ENCODE measurements around the gene FOXJ3.
A peak's percentile ranks its signal among the peaks of the same experiment; 100 is the strongest.

Gene FOXJ3

DNA sequence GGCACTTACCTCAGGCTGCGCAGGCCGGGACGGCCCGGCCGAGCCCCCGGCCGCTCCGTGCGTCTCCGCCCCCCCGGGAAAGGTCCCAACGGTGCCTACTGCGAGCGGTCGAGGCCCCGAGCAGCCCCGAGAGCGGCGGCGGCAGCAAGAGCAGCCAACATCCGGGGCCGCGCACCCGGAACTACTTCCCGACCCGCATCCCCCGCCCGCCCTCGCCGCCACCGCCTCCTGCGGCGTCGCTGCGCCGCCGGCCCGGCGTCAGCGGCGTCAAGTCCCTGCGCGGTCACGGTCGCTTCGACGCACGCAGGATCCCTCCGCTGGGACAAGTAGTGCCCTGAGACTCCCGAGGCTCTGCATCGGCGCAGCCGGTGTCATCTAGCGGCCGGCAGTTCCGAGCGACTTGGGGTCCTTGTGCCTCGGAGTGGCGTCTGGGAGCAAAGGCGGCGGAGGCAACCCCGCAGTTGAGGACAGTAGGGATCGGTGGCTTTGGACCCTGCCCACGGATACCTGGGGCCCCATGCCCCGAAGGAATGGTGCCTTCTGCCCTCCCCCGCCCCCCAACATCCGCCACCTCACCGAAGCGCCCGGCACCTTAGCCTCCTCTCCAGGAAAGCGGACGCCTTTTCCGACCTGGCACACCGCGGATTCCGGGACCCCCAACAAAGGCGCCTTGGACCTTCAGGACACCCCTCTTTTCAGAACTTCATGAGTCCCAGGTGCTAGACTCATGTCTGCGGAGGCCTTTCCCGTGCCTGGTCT, at the start of gene FOXJ3:
TSS of gene FOXJ3 (minus strand) at position 186 of the 759 bp plus-strand sequence. CDS start 24,142 bp downstream, outside the sequence.
- DNase-seq (ENCODE audit: low read depth in 2 of 2), result peak; percentile 87 to 93

DNA sequence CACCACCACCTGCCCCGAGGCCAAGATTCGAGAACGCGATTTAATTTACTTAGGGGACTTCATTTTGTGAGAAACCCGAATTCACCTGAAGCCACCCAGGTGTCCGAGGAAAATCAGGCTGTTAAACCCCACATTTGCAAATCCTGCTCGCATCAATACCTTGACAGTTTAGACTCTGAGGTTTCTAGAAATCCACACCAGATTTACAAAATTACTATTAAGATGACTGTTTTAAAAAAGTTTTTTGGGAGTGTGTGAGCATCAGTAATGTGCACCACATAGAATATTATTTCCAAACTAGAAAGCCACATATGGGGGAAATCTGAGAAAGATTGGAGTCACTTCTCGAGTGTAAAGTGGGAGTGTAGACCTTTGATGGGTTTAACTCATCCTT, 46.2 kb upstream of the FOXJ3 start:
- no peak for DNase-seq (ENCODE audit: low read depth in 2 of 2)

DNA sequence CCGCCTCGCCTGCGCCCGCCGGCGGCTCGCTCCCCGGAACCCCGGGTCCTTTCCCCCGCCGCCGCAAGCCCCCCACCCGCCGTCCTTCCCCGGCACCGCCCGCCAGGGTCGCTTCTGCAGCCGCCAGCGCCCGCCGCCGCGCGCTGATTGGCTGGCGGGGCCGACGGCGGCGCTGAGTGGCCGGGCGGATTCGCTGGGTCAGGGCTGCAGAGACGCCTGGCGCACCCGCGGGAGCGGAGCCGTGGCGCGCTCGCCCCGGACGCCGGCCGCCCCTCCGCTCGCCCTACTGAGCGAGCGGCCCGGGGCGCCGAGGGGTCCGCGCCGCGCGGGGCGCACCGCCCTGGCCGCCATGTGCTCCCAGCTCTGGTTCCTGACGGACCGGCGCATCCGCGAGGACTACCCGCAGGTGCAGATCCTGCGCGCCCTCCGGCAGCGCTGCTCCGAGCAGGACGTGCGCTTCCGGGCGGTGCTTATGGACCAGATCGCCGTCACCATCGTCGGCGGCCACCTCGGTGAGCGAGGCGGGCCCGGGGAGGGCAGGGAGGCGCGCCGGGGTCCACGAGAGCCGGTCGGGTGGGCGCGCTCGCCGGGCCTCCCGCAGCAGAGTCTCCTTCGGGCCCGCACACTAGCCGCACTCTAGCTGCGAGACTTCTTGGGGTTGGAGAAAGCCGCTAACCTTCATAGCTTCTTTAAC, 45.7 kb upstream of the FOXJ3 start, which contains the start of gene RIMKLA:
TSS of gene RIMKLA (plus strand) at position 207 of the 694 bp plus-strand sequence. CDS start at position 350, 143 bp downstream.
- DNase-seq (ENCODE audit: low read depth in 2 of 2), result peak; percentile 13 to 28

DNA sequence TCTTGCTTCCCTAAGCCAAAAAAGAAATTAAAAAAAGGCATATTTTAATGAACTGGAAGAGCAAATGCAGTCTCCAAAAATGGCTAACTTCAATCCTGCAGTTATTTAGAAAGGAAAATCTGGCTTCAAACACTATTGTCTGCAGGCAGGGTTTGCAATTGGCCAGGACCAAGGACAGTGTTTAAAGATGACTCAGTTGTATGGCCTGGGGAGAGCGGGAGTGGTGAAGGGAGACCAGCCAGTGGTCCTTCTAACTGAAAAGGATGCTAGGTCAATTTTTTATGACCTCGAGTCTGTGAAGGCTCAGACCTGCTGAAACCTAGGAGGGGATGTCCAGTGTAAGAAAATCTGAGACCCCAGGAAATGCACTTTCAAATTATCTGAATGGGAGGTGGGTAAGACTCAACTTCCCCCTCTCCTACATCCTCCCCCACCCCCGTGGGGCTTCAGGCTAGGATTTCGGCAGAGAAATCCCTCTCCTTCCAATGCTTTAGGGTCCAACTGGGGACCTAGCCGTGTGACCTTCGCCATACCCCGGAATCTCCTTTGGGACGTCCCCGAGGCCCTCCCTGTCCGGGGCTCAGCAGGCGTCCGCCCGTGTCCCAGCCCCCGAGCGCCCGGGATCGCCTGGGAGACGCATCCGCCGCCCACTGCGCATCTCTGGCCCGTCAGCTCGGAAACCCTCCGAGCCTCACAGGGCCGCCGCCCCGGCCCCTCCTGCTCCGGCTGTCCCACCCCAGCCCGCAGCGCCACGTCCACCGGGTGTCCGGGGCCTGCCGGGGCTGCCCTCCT, 45.0 kb upstream of the FOXJ3 start:
- DNase-seq (ENCODE audit: low read depth in 2 of 2), result peak in 1 of 2 donors; percentile 6

DNA sequence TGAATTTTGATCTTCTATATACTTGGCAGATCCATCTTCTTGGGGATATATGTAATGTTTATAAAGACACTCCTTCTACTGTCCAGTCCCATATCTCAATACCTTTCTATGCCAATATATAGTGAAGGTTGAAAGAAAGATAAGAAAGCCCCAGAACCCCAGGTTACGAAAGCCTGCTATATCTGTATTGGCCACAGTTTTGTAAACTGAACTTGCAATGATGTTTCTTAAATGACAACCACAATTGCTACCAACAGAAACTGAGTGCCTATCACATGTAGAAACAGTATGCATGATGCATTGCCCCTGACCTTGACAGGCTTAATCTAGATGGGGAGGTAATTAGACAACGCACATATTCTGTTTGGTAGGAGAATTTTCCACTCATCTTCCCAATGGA, 37.8 kb upstream of the FOXJ3 start:
- no peak for DNase-seq (ENCODE audit: low read depth in 2 of 2)

DNA sequence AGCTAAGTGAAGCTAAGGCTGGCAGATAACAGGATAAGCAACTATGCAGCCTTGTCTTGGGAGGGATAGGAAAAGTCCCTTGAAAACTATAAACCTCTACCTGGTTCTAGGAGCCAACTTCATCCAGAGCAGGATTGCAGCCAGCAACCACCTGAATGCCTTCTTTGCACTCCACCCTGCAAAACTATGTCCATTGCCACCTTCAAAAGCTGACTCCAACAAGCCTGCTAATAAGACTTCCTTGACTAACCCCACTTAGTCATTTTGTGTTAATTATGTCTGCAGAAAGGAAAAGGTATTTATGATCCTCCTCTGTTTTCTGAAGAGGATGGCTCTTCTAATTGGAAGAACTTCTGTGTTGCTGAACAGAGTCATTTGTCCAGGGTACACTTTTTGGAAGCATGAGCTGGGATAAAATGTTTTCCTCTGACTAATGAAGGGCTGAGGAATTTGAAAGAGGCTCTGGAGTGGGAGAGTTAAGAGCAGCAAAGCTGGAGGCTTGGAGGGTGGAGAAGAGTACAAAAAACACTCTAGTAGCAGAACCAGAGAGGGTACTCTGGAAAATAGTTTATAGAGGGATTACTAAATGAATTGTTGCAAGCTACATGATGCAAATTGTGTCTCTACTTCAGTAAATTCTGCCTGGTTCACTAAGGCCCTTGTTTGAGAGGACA, 36.0 kb upstream of the FOXJ3 start:
- no peak for DNase-seq (ENCODE audit: low read depth in 2 of 2)

DNA sequence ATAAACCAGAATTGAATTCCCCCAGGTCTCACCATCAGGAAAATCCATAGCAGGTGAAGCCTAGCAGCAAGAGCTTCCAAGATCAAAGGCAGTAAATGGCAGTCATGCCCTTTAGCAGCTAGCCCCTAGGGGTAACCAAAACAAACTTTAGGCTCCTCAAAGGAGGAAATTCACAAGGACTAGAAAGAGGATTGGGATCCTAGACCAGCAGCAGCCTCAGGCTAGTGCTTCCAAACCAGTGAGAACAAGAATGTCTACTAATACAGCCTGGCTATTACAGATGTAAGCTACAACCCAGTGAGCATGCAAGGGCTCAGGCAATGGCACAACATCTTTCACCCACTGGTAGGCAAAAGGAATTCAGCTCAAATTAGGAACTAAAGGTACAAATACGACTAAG, 34.4 kb upstream of the FOXJ3 start:
- DNase-seq (ENCODE audit: low read depth in 2 of 2), result no peak

DNA sequence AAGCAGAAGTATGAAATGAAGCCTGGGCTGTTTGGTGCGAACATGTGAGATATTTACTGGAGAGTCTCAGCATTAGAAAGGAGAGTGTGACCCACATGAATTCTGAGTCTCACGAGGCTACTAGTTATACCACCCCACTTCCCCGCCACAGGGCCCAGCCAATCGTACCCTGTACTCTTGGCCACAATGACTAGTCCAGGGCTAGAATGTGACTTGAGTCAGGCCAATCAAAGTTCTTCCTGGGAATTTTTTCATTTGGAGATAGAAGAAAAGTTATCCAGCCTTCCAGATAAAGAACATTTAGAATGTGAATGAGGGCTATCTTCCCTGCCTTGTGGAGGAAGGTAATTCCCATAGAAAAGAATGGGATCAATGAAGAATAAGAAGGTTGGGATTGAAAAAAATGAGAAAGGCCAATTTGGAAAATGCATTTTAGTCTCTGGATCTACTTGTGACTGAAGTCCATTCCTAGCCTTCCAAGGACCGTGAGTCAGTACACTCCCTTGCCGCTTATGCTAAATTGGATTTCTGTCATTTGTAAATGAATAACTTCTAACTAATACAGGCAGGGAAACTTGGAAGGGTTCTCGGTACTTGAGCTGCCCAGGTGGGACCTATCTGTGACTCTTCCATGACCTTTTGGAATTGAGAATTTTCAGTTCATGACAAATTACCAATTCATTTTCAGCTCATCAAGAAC, 33.2 kb upstream of the FOXJ3 start:
- DNase-seq (ENCODE audit: low read depth in 2 of 2), result no peak

DNA sequence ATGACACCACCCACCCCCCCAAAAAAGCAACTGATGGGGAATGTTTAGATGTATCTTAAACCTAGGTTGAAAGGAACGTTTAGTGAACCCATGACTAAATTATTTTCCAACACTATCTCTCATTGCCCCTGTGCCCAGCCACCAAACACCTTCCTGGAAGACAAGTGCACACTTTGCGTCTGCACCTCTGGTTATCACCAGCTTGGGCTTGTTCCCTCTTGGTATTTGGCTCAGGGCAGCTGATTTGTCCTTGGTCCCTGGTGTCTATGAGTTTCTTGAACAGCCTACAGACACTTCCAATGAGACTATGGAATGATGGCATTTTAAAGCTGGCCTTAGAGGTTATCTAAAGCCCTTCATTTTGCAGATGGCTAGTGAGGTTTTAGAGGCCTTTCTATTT, 30.1 kb upstream of the FOXJ3 start:
- no peak for DNase-seq (ENCODE audit: low read depth in 2 of 2)

DNA sequence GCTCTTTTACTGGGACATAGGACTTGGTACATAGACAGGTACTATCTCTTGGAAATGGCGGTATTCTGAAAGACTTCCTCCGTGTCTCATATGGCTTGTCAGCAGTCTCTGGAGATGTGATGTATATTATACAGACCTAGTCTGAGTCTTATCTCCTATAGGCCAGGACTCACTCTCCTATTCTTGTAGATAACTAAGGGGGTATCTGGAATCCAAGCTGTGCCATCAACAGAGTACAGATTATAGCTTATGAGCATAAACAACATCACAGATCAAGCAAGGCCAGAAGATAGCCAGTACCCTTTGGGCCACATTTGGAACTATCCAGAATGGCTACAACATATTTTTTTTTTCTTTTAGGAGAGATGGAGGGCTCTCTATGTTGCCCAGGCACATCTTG, 29.5 kb upstream of the FOXJ3 start:
- no peak for DNase-seq (ENCODE audit: low read depth in 2 of 2)

DNA sequence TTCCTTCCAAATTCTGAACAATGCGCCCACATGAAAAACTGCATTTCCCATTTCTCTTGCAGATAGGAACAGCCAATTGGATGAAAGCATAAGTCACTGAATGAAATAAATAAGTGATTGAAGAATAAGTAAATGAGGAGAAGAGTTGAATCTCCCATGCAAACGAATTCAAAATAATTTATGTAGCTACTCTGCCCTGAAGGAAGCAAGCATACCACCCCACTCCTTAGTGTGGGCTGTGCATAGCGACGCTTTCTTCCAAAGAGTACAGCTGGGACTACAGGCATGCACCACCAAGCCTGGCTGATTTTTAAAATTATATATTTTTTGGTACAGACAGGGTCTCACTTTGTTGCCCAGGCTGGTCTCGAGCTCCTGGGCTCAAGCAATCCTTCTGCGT, 29.1 kb upstream of the FOXJ3 start:
- DNase-seq (ENCODE audit: low read depth in 2 of 2), result no peak

DNA sequence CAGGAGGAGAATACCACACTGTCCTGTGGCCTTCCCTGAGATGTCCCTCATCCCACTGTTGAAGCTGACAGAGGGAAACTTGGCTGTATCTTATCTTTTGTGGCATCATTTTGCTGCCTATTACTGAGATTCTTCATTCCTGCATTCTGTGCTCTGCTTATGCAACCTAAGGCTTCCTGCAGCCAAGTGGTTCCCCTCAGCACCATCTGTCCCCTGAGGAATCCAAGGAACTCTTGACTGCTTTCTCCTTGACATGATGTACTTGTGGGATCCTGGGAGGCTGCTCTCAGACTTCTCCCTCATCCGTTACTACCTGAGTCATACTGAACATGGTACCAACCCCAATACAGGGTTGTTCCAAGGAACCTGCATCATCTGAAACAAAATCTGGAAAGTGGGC, 24.4 kb upstream of the FOXJ3 start:
- DNase-seq (ENCODE audit: low read depth in 2 of 2), result no peak

DNA sequence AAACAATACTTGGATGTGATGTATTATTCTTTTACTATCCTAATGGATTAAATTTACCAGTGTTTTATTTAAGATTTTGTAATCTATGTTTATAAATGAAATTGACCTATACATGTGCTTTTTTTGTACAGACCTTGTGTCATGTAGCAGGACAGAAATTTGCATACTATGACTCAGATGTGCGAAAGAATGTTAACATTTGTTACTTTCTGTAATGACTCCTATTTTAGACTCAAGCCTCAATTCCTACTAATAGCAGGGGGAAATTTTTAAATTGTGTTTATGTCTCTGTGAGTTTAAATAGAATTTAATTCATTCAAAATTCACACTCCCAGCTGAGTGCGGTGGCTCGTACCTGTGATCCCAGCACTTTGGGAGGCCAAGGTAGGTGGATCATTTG, 23.8 kb upstream of the FOXJ3 start:
- DNase-seq (ENCODE audit: low read depth in 2 of 2), result no peak

DNA sequence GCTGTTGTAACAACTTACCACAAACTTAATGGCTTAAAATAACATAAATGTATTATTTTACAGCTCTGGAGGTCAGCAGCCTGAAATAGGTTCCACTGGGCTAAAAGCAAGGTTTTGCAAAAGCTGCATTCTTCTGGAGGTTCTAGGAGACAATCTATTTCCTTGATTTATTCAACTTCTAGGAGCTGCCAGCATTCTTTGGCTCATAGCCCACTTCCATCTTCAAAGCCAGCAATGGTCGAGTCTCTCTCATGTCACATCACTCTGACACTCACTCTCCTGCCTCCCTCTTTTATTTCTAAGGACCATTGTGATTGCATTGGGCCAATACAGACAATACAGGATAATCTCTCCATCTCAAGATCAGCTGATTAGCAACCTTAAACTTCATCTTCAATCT, 15.1 kb upstream of the FOXJ3 start:
- no peak for DNase-seq (ENCODE audit: low read depth in 2 of 2)

DNA sequence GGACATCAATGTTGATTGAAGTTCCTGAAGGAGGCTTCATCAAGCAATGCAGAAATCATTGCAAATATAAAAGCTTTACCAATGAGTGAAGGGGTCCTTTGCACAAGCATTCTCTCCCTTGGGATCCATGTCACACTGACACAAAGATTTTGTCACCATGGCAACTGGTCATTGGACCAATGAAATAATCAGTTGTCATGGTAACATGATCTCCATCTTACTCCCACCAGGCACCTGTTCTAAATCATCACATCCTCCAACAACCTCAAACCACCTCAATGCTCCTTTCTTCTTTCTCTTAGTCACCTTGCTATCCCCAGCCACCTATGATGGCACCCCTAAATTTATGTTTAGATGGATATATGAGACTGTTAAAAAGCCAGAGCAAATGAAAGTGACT, 13.5 kb upstream of the FOXJ3 start:
- DNase-seq (ENCODE audit: low read depth in 2 of 2), result no peak

DNA sequence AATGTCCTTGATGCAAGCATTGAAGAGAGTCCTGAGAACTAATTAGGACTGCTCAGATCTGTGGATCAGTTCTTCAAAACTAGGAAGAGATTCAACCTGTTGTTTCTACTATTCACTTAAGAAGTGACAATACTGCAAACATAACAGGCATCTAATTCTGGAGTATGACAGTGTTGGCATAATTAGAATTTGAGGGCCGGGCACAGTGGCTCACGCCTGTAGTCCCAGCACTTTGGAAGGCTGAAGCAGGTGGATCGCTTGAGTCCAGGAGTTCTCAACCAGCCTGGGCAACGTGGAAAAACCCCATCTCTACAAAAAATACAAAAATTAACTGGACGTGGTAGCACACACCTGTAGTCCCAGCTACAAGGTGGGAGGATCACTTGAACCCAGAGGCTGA, 8.0 kb upstream of the FOXJ3 start:
- DNase-seq (ENCODE audit: low read depth in 2 of 2), result no peak

DNA sequence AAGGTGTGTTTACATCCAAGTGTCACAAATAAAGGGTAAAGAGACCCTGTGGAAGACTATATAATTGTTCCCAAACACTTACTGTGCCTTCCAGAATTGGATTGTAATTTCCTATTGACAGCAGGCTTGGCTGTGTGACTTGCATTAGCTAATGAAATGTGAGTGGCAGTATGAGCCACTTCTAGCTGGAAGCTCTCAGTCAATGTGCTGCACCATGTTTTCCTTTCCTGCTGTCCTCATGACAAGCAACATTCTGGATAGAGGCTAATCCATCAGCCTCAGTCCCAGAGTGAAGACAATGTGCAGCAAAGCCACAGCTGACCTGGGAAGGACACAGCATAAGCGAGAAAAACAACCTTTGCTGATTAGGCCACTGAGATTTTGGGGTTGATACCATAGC, 5.9 kb upstream of the FOXJ3 start:
- DNase-seq (ENCODE audit: low read depth in 2 of 2), result no peak

DNA sequence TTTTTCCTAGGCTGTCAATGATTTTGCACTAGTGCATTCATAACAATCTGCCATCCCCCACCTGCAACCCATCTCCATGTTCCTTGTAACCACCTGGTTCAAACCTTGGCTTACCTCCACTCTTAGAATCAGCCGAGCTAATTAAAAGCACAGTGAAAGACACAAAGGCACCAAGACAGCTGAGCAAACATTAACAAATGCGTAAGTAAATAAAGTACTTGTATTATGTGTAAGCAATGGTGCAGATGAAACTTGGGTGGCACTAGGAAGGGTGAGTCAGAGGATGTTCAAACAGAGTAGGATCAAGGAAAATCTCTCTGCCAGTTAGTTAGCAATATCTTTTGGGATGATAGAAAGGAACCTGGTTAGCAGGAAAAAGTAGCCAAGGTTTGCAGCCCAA, 5.1 kb upstream of the FOXJ3 start:
- no peak for DNase-seq (ENCODE audit: low read depth in 2 of 2)

DNA sequence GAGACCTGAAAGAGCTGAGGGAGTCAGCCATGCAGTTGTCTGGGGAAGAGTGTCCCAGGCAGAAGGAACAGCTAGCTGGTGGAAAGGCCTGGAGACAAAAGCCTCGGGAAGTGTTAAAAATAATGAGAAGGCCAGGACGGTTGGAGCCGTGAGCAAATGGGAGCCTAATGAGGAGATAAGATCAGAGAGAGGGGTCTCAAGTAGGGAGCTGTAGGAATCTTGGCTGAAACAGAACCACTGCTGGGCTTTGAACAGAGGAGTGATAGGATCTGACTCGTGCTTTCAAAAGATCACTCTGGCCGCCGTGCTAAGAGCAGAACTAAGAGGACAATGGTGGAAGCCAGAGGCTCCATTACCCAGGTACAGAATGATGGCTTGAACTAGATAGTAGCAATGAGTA, 1.9 kb upstream of the FOXJ3 start:
- no peak for DNase-seq (ENCODE audit: low read depth in 2 of 2)

DNA sequence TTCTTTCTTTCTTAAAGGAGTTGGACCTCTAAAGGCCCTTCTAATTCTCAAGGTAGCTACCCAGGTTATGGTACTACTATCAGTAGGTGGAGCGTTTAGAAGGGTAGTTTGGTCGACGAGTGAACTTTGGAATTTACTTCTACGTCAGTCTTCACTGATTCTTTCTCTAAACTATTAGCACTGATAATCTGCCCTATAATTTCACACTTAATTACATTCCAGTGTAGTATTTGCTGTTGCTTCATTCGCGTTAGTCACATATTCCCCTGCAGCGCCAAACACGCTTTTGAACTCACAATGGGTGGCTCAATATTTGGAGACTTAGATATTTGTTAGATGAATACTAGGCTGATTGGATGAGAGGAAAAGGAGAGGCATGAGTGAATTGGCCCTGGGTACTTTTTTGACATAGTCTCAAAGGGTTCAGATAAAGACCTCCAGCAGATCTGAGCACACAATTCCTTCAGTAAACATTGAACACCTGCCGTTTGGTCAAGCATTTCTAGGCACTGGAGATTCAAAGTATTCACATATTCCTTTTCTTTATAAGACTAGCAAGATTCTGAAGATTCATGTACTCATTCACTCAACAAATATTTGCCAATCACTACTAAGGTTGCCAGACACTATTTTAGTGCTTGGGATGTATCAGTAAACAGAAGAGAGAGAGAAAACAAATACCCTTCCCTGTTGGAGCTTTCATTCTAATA, 929 bp upstream of the FOXJ3 start:
- DNase-seq (ENCODE audit: low read depth in 2 of 2), result no peak
